GM21737 (cell line): ENCODE measurements around the gene APOLD1.
A peak's percentile ranks its signal among the peaks of the same experiment; 100 is the strongest.
"Not testable (repeated sequence)": the region's sequence is repeated elsewhere in the genome, so short reads cannot be mapped to it uniquely, and the experiment has no call there.

Experiments
- ATAC-seq: cut with Tn5 transposase; IDR thresholded peaks from one replicate; pipeline ENCODE4 v1.9.1; 2021; ENCODE audit warnings: mild to moderate bottlenecking, moderate library complexity; ENCODE audit not compliant: unreplicated experiment

APOLD1 gene

GRCh38 chr12:12784911-12785814, at the start of gene APOLD1:
Gene APOLD1 (plus strand): TSS chr12:12785659. CDS start chr12:12785692, 33 bp downstream.
- ATAC-seq: no peak

GRCh38 chr12:12736759-12737676, 48.4 kb upstream of the APOLD1 start:
- ATAC-seq: peak; percentile 77

GRCh38 chr12:12738152-12738551, 47.3 kb upstream of the APOLD1 start:
- ATAC-seq: not testable (repeated sequence)

- no peak for ATAC-seq
Measured at GRCh38 chr12:12741660-12742059, 43.8 kb upstream of the APOLD1 start.

- no peak for ATAC-seq
Measured at GRCh38 chr12:12744546-12745305, 40.7 kb upstream of the APOLD1 start.

GRCh38 chr12:12745576-12746211, 39.8 kb upstream of the APOLD1 start:
- ATAC-seq: no peak

- no peak for ATAC-seq
Measured at GRCh38 chr12:12747278-12747677, 38.2 kb upstream of the APOLD1 start.

- no peak for ATAC-seq
Measured at GRCh38 chr12:12748044-12748443, 37.4 kb upstream of the APOLD1 start.

- no peak for ATAC-seq
Measured at GRCh38 chr12:12749433-12749832, 36.0 kb upstream of the APOLD1 start.

GRCh38 chr12:12755923-12756322, 29.5 kb upstream of the APOLD1 start:
- ATAC-seq: no peak

GRCh38 chr12:12757121-12757520, 28.3 kb upstream of the APOLD1 start:
- no peak for ATAC-seq

- no peak for ATAC-seq
Measured at GRCh38 chr12:12759234-12759915, 26.1 kb upstream of the APOLD1 start.

GRCh38 chr12:12764824-12765223, 20.6 kb upstream of the APOLD1 start:
- no peak for ATAC-seq

- no peak for ATAC-seq
Measured at GRCh38 chr12:12770262-12770661, 15.2 kb upstream of the APOLD1 start.

- no peak for ATAC-seq
Measured at GRCh38 chr12:12774791-12775190, 10.7 kb upstream of the APOLD1 start.

- no peak for ATAC-seq
Measured at GRCh38 chr12:12776261-12776660, 9.2 kb upstream of the APOLD1 start.

- no peak for ATAC-seq
Measured at GRCh38 chr12:12777092-12777491, 8.4 kb upstream of the APOLD1 start.

GRCh38 chr12:12779007-12779406, 6.5 kb upstream of the APOLD1 start:
- ATAC-seq: no peak

- ATAC-seq: no peak
Measured at GRCh38 chr12:12779529-12779928, 5.9 kb upstream of the APOLD1 start.

- ATAC-seq: no peak
Measured at GRCh38 chr12:12784116-12784515, 1.3 kb upstream of the APOLD1 start.
